Fibroblast of villous mesenchyme (primary cell): ENCODE results near the gene NFATC4. TPM values are rescaled to one million over a fixed set of nuclear protein-coding genes. Genes with fewer than 3 reads are reported as not detected.

ENCODE experiments used
- DNase-seq: peaks from one replicate; pipeline ENCODE4 v3.0.0-alpha.2; 2010; ENCODE audit warnings: low read depth
- H3K4me3 ChIP-seq: 2 replicates; pipeline ENCODE4 v1.5.1; 2011; ENCODE audit warnings: low read depth, mild to moderate bottlenecking, low read length
- total RNA-seq: library from RNA; depleted of rRNA; stranded (reverse); fragments of >200 nt; gene quantifications from 2 replicates; pipeline ENCODE4 v1.2.3, GENCODE V29; 2012
- TF ChIP-seq, protein P1 (sequence below): IDR thresholded peaks from 2 replicates; pipeline ENCODE4 v1.5.1; 2012; ENCODE audit warnings: low read depth, mild to moderate bottlenecking, low read length; ENCODE audit not compliant: insufficient read depth

NFATC4 gene
- total RNA-seq, 1 donor, result 68.2 TPM

DNA sequence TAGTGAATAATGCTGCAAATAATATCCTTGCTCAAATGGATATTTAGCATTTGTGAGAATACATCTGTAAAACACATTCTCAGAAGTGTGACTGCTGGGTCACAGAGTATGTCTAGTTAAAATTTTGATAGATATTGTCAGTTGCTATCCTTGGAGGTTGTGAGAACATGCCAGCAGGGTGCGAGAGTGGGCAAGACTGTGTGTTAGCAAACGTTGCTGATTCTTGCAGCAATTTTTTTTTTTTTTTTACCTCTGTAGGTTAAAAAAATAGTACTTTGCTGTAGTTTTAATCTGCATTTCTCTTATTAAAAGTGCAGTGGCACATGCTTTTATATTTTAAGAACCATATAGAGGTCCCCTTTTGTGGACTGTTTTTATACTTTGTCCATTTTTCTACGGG, 26.3 kb downstream of the NFATC4 start:
- no peak overlapping the region for H3K4me3 ChIP-seq
- no peak for DNase-seq
- TF ChIP-seq, protein P1, sequence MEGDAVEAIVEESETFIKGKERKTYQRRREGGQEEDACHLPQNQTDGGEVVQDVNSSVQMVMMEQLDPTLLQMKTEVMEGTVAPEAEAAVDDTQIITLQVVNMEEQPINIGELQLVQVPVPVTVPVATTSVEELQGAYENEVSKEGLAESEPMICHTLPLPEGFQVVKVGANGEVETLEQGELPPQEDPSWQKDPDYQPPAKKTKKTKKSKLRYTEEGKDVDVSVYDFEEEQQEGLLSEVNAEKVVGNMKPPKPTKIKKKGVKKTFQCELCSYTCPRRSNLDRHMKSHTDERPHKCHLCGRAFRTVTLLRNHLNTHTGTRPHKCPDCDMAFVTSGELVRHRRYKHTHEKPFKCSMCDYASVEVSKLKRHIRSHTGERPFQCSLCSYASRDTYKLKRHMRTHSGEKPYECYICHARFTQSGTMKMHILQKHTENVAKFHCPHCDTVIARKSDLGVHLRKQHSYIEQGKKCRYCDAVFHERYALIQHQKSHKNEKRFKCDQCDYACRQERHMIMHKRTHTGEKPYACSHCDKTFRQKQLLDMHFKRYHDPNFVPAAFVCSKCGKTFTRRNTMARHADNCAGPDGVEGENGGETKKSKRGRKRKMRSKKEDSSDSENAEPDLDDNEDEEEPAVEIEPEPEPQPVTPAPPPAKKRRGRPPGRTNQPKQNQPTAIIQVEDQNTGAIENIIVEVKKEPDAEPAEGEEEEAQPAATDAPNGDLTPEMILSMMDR, result no peak

DNA sequence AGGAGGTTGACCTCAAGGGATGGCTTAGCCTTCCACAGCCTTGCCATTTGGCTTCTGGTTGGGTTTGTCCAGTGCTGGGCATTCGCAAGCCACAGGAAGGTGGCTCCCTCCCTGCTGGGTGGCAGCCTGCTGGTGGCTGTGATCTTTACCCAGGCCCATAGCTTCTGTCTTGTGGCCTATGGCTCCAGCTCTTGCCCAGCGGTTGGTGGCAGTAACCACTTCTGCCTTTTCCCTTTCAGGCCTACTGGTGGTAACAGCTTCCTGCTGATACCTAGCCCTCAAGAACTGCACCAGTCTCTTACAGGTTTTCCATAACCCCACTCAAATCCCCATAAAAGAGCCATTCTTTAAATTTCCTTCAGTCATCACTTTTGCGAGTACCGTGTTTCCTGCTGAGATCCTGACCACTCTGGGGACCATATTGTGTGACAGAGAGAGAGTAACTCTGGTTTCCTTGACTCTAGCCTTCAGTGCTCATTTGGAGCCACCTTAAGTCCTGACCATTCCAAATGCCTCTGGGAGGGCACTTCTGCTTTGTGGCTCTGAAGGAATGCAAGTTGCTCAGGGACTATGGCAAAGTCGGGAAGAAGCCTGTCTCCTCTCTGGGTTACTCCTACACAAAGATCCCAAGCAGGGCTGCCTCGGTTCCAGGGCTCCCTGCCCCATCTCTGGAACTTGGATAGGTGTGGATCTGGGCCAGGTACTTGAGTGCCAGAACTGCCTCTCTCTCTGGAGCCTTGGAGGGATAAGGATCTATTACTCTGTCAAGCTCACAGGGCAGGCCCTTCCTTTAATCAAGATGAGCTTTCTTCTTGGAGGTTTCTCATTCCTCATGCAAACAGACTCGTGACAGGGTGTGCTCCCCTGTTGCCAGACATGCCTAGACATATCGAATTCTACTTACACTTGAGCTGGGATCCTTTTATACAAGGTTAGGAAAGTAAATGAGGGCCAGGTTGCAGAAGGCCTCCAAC, 27.9 kb downstream of the NFATC4 start:
- DNase-seq, result peak; percentile 18
- TF ChIP-seq, protein P1, result no peak
- H3K4me3 ChIP-seq, result no peak overlapping the region

DNA sequence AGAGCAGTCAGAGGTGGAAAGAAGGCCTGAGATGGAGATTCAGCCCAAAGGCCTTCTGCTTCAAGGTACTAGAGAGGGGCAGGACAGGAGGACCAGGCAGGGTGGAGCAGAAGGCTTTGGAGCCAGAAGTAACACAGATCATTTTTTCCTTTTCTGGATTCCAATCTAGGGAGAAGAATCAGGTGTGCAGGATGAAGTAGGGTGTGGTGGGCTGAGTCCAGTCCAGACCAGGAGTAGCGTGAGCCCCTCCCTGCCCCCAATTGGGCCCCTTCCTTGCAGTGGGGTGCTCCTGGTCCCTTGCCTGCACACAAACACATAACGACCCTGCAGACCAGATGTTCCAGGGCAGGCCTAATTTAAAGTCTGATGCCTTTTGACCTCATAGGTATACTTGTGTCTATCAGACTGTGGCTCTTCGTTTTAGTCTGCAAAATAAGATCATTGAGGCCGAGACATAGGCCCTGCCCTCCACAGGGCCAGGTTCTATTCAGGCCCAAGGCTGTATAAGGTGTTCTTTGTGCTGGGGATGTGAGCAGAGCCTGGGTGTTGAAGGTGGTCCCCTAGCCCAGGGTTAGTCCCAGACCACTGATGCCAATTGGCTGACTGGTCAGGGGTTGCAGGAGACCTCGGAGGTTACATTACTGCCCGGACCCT, 29.8 kb downstream of the NFATC4 start:
- no peak for DNase-seq
- TF ChIP-seq, protein P1, result no peak
- no peak overlapping the region for H3K4me3 ChIP-seq

DNA sequence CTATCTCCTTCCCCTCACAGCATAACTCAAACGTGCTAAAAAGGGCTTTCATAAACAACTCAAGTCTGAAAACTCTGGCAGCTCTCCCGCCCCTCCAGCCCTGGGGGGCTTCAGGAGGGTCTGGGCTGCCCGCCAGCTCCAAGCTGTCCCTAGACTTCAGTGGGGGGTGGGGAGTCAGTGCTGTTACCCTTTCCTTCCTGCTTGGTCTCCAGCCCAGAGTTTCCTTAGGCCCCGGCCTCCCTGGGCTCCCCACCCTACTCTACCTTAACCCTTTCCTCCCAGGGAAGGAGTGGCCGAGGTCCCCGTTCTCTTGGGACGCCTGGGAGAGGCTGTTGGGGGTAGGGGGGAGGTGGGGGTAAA, 30.3 kb downstream of the NFATC4 start:
- peak overlapping the region; percentile 68 for H3K4me3 ChIP-seq
- DNase-seq, result no peak
- TF ChIP-seq, protein P1, result no peak

DNA sequence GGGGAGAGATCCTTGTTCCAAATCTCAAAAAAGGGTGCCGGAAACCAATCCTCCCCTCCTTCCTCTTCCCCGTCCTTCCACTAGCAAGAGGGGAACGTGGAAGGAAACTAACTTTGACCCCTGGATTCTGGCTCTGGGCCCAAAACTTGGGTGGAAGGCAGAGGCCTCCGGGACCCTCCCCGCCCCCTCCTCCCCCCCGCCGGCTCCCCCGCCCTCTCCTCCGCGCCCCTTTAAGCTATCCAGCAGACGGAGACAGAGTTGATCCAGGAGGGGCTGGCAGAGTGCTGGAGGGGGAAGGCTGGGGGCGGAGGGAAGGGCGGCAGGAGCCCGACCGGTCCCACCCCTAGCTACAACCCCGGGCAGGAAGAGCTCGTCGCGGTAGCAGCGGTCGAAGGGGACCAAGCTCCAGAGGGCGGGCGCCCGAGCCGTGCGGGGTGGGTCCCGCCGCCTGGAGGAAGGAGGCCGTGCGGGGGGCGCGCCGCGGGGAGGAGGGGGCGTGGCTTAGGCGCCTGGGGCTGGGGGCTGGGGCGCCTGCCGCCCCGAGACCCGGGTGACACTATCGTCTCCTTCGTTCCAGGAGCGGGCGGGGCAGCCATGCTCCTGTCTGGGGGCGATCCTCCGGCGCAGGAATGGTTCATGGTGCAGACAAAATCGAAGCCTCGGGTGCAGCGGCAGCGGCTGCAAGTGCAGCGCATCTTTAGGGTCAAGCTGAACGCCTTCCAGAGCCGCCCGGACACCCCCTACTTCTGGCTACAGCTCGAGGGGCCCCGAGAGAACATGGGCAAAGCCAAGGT, 30.9 kb downstream of the NFATC4 start, which contains the start of gene NYNRIN:
NYNRIN (plus strand) TSS at position 351 of the 794 bp plus-strand sequence; CDS start at position 595, 244 bp downstream.
- DNase-seq, result peak; percentile 56
- peak within 1 kb of the TSS; percentile 68 for H3K4me3 ChIP-seq
- TF ChIP-seq, protein P1, result no peak

DNA sequence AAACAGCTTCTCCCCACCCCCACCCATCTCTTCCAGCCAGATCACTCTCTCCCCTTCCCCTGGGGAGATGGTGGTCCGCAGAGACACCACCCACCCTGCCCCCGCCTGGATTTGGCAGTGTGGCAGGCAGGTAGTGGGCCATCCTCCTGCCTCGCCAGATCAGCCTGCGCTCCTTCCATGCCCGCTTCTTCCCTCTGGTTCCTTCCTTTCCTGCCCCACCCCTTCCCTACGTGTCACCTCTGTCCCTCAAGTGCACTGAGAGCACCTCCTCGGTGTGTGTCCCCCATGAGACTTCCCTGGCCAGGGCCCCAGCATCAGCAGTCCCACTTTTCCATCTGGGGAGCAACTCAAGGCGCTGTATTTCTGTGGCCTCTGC, 31.5 kb downstream of the NFATC4 start:
- DNase-seq, result no peak
- H3K4me3 ChIP-seq, result peak overlapping the region; percentile 68
- TF ChIP-seq, protein P1, result no peak
